GM18951 (cell line): Measurements from ENCODE around the gene PTX4.

Experiments
- POLR2A ChIP-seq: IDR thresholded peaks from 4 replicates; pipeline ENCODE4 v1.6.1; 2011; ENCODE audit warnings: mild to moderate bottlenecking; ENCODE audit not compliant: insufficient read length, insufficient read depth; ENCODE audit errors: extremely low read depth
- in situ Hi-C: fragments of 300-500 bp; cut with MboI; formaldehyde crosslinking; loops from one replicate; pipeline ENCODE4 v1.12.0; 2022; ENCODE audit warnings: low sequenced_read_pairs, mixed read lengths, inconsistent platforms; ENCODE audit not compliant: unreplicated experiment

Gene PTX4

GRCh38 chr16:1528921-1529537 is 40.3 kb upstream of the PTX4 start:
- in situ Hi-C loops, result no loop called here
- no peak for TF ChIP-seq POLR2A

- TF ChIP-seq POLR2A, result no peak
- in situ Hi-C loops, result no loop called here
Measured at GRCh38 chr16:1527836-1528811, 39.4 kb upstream of the PTX4 start.

GRCh38 chr16:1526608-1527555 is 38.1 kb upstream of the PTX4 start:
- TF ChIP-seq POLR2A, result no peak
- in situ Hi-C loops, result no loop called here

GRCh38 chr16:1525871-1526607 is 37.3 kb upstream of the PTX4 start:
- no peak for TF ChIP-seq POLR2A
- in situ Hi-C loops, result no loop called here

GRCh38 chr16:1524366-1524765 is 35.6 kb upstream of the PTX4 start:
- in situ Hi-C loops, result no loop called here
- TF ChIP-seq POLR2A, result no peak

- no peak for TF ChIP-seq POLR2A
- in situ Hi-C loops, result no loop called here
Measured at GRCh38 chr16:1523581-1524245, 35.0 kb upstream of the PTX4 start.

- in situ Hi-C loops, result no loop called here
- TF ChIP-seq POLR2A, result no peak
Measured at GRCh38 chr16:1520461-1520860, 31.7 kb upstream of the PTX4 start.

- in situ Hi-C loops, result no loop called here
- no peak for TF ChIP-seq POLR2A
Measured at GRCh38 chr16:1519831-1520230, 31.1 kb upstream of the PTX4 start.

GRCh38 chr16:1518626-1519135 is 29.9 kb upstream of the PTX4 start:
- in situ Hi-C loops, result no loop called here

GRCh38 chr16:1514507-1514906 is 25.8 kb upstream of the PTX4 start:
- in situ Hi-C loops, result no loop called here
- no peak for TF ChIP-seq POLR2A

More at GRCh38 chr16:1518626-1519135, 29.9 kb upstream of the PTX4 start:
- no peak for TF ChIP-seq POLR2A

- in situ Hi-C loops, result no loop called here
- TF ChIP-seq POLR2A, result no peak
Measured at GRCh38 chr16:1512774-1513173, 24.0 kb upstream of the PTX4 start.

- in situ Hi-C loops, result no loop called here
- TF ChIP-seq POLR2A, result no peak
Measured at GRCh38 chr16:1511662-1512569, 23.2 kb upstream of the PTX4 start.
